Duodenal mucosa (tissue), 2 donors: Measurements from ENCODE around the gene XRN2.

ENCODE experiments used
- H3K27ac ChIP-seq: one replicate; pipeline ENCODE4 v1.7.0; 2013; ENCODE audit warnings: low read depth, low read length
- H3K27me3 ChIP-seq, 2 donors: one replicate each; pipeline ENCODE4 v1.7.0; 2013; ENCODE audit warnings: low read length in 2 of 2, control low read depth in 1 of 2; ENCODE audit not compliant: insufficient read depth in 2 of 2, control insufficient read depth in 1 of 2
- H3K36me3 ChIP-seq, 2 donors: one replicate each; pipeline ENCODE4 v1.7.0; 2013; ENCODE audit warnings: low read length in 2 of 2, control low read depth in 1 of 2; ENCODE audit not compliant: insufficient read depth in 2 of 2, control insufficient read depth in 1 of 2
- H3K4me1 ChIP-seq, 2 donors: one replicate each; pipeline ENCODE4 v1.7.0; 2013; ENCODE audit warnings: low read length in 2 of 2, control low read depth in 1 of 2; ENCODE audit not compliant: insufficient read depth in 2 of 2, control insufficient read depth in 1 of 2
- H3K4me3 ChIP-seq, 2 donors: one replicate each; pipeline ENCODE4 v1.7.0; 2013; ENCODE audit warnings: low read length in 2 of 2, low read depth in 1 of 2
- H3K9ac ChIP-seq, 2 donors: one replicate each; pipeline ENCODE4 v1.7.0; 2013; ENCODE audit warnings: low read length in 2 of 2, low read depth in 1 of 2
- H3K9me3 ChIP-seq, 2 donors: one replicate each; pipeline ENCODE4 v1.7.0; 2013; ENCODE audit warnings: low read length in 2 of 2, control low read depth in 1 of 2; ENCODE audit not compliant: control insufficient read depth in 1 of 2

XRN2 gene

GRCh38 chr20:21381619-21382018 lies 78.5 kb downstream of the XRN2 start:
- peaks cover 20 to 48% of the 10 kb centered on the region in 2 donors for H3K36me3 ChIP-seq
- no peaks in the 10 kb centered on the region for H3K9me3 ChIP-seq
- no peak overlapping the region for H3K9ac ChIP-seq

DNA sequence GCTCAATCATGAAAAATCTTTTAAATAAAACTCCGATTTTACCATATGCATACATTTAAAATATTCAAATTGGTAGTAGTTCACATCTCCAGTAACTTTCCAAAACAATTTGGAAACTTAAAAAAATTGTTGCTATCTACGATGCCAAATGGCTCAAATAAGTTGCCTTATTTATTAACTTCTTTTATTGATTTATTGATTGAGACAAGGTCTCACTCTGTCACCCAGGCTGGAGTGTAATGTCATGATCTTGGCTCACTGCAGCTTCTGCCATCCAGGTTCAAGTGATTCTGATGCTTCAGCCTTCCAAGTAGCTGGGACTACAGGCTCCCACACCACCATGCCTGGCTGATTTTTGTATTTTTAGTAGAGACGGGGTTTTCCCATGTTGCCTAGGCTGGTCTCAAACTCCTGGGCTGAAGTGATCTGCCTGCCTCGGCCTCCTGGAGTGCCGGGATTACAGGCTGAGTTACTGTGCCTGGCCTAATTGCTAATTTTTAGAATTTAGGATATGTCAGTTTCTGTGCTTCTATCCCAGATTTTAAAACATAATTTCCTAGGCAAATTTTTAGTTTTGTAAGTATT lies 81.3 kb downstream of the XRN2 start:
- no peak overlapping the region for H3K9ac ChIP-seq
- H3K4me1 ChIP-seq: no peaks in the 10 kb centered on the region
- H3K27ac ChIP-seq: no peak overlapping the region
- H3K27me3 ChIP-seq: no peaks in the 10 kb centered on the region
- H3K36me3 ChIP-seq: peaks cover 28 to 54% of the 10 kb centered on the region in 2 donors
- no peak overlapping the region for H3K4me3 ChIP-seq
- H3K9me3 ChIP-seq: no peaks in the 10 kb centered on the region

More at GRCh38 chr20:21381619-21382018, 78.5 kb downstream of the XRN2 start:
- no peaks in the 10 kb centered on the region for H3K27me3 ChIP-seq
- no peak overlapping the region for H3K4me3 ChIP-seq
- H3K27ac ChIP-seq: no peak overlapping the region
- H3K4me1 ChIP-seq: no peaks in the 10 kb centered on the region

DNA sequence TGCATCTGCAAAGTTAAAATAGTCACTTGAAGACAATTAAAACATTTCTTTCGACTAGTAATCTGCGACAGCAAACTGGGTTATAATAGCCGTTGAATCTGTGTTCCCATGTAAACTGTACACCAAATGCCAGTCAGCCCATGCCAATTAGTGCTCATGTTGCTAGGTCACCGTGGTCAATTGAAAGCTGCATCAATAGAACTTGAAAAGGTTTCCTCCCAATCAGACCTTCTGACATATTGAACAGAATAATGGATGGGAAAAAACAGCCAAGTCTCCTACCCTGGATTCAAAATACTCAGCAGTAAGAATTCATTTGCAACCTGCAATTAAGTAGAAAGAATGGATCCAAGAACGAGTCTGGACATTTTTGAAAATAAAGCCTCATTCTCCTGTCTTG lies 83.0 kb downstream of the XRN2 start:
- Histone ChIP-seq H3K9me3 (no peaks in the 10 kb centered on the region), H3K4me3 (no peak overlapping the region), H3K36me3 (peaks cover 26 to 51% of the 10 kb centered on the region in 2 donors), H3K9ac (no peak overlapping the region), H3K27me3 (peaks cover 0 to 2% of the 10 kb centered on the region in 2 donors), H3K27ac (no peak overlapping the region), H3K4me1 (no peaks in the 10 kb centered on the region)

- H3K9me3 ChIP-seq: no peaks in the 10 kb centered on the region
- no peak overlapping the region for H3K9ac ChIP-seq
- peaks cover 26 to 43% of the 10 kb centered on the region in 2 donors for H3K36me3 ChIP-seq
- H3K27ac ChIP-seq: no peak overlapping the region
- H3K4me1 ChIP-seq: no peaks in the 10 kb centered on the region
- H3K4me3 ChIP-seq: no peak overlapping the region
- peaks cover 5 to 15% of the 10 kb centered on the region in 2 donors for H3K27me3 ChIP-seq
Measured at GRCh38 chr20:21387528-21387927, 84.4 kb downstream of the XRN2 start.

- Histone ChIP-seq H3K9me3 (no peaks in the 10 kb centered on the region), H3K4me1 (no peaks in the 10 kb centered on the region), H3K4me3 (no peak overlapping the region), H3K36me3 (peaks cover 22 to 32% of the 10 kb centered on the region in 2 donors), H3K27me3 (peaks cover 16 to 26% of the 10 kb centered on the region in 2 donors), H3K9ac (no peak overlapping the region), H3K27ac (no peak overlapping the region)
Measured at GRCh38 chr20:21388566-21388965, 85.4 kb downstream of the XRN2 start.

- Histone ChIP-seq H3K36me3 (peaks cover 19 to 27% of the 10 kb centered on the region in 2 donors), H3K4me1 (no peaks in the 10 kb centered on the region), H3K27ac (no peak overlapping the region), H3K27me3 (peaks cover 22 to 34% of the 10 kb centered on the region in 2 donors), H3K4me3 (no peak overlapping the region), H3K9me3 (no peaks in the 10 kb centered on the region), H3K9ac (no peak overlapping the region)
Measured at GRCh38 chr20:21389368-21389767, 86.2 kb downstream of the XRN2 start.

- no peak overlapping the region for H3K9ac ChIP-seq
- peaks cover 33 to 48% of the 10 kb centered on the region in 2 donors for H3K27me3 ChIP-seq
Measured at GRCh38 chr20:21390768-21391167, 87.6 kb downstream of the XRN2 start.

GRCh38 chr20:21391185-21391971 lies 88.2 kb downstream of the XRN2 start:
- no peak overlapping the region for H3K4me3 ChIP-seq
- no peak overlapping the region for H3K27ac ChIP-seq
- H3K9me3 ChIP-seq: no peaks in the 10 kb centered on the region
- peaks cover 15 to 22% of the 10 kb centered on the region in 2 donors for H3K36me3 ChIP-seq
- H3K4me1 ChIP-seq: no peaks in the 10 kb centered on the region
- H3K27me3 ChIP-seq: peaks cover 39 to 48% of the 10 kb centered on the region in 2 donors
- H3K9ac ChIP-seq: no peak overlapping the region

More at GRCh38 chr20:21390768-21391167, 87.6 kb downstream of the XRN2 start:
- no peak overlapping the region for H3K4me3 ChIP-seq
- H3K27ac ChIP-seq: no peak overlapping the region
- H3K4me1 ChIP-seq: no peaks in the 10 kb centered on the region
- peaks cover 19 to 27% of the 10 kb centered on the region in 2 donors for H3K36me3 ChIP-seq
- H3K9me3 ChIP-seq: no peaks in the 10 kb centered on the region

- Histone ChIP-seq H3K9me3 (no peaks in the 10 kb centered on the region), H3K27me3 (peaks cover 40 to 48% of the 10 kb centered on the region in 2 donors)
Measured at GRCh38 chr20:21391972-21392352, 88.8 kb downstream of the XRN2 start.

GRCh38 chr20:21393166-21393565 lies 90.0 kb downstream of the XRN2 start:
- Histone ChIP-seq H3K27ac (no peak overlapping the region), H3K9ac (no peak overlapping the region), H3K9me3 (no peaks in the 10 kb centered on the region), H3K27me3 (peaks cover 49 to 59% of the 10 kb centered on the region in 2 donors), H3K36me3 (peaks cover 5 to 6% of the 10 kb centered on the region in 2 donors), H3K4me1 (no peaks in the 10 kb centered on the region), H3K4me3 (no peak overlapping the region)

More at GRCh38 chr20:21391972-21392352, 88.8 kb downstream of the XRN2 start:
- peaks cover 9 to 16% of the 10 kb centered on the region in 2 donors for H3K36me3 ChIP-seq
- no peaks in the 10 kb centered on the region for H3K4me1 ChIP-seq
- H3K9ac ChIP-seq: no peak overlapping the region
- H3K27ac ChIP-seq: no peak overlapping the region
- no peak overlapping the region for H3K4me3 ChIP-seq
